NCI-H1105 treated with DMSO at 0.1 percent for 48 hours (cell line): ENCODE measurements around the gene HK3.

Source experiments
- DNase-seq: peaks from one replicate; lab custom pipeline; 2025; lab: John Stamatoyannopoulos, UW

HK3 gene

DNA sequence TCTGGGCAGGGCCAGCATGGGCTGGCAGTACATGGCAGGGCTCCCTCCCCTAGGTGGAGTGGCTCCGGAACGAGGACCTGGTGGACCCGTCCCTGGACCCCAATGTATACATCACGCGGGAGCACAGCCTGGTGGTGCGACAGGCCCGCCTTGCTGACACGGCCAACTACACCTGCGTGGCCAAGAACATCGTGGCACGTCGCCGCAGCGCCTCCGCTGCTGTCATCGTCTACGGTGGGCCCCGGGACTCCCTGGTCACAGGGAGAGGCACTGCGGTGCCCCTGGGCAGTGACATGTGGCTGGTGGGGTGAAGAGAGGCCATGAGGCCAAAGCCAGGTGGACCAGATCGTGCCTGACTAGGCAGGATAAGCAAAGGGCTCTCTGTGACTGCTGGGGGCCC, 30.4 kb downstream of the HK3 start:
- no peak for DNase-seq

DNA sequence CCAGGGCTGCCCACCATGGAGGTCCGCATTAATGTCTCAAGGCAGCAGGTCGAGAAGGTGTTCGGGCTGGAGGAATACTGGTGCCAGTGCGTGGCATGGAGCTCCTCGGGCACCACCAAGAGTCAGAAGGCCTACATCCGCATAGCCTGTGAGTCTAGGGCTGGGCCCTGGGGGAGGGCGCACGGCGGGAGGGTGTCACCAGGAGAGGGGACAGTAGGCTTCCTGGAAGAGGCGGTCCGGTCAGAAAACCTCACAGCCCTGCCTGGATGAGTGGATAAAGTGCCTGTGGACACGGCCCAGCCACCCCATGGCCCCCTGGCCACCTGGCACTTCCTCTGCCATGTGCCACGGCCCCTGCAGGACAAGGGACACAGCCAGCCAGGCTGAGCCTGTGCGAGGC, 31.0 kb downstream of the HK3 start:
- DNase-seq = no peak

DNA sequence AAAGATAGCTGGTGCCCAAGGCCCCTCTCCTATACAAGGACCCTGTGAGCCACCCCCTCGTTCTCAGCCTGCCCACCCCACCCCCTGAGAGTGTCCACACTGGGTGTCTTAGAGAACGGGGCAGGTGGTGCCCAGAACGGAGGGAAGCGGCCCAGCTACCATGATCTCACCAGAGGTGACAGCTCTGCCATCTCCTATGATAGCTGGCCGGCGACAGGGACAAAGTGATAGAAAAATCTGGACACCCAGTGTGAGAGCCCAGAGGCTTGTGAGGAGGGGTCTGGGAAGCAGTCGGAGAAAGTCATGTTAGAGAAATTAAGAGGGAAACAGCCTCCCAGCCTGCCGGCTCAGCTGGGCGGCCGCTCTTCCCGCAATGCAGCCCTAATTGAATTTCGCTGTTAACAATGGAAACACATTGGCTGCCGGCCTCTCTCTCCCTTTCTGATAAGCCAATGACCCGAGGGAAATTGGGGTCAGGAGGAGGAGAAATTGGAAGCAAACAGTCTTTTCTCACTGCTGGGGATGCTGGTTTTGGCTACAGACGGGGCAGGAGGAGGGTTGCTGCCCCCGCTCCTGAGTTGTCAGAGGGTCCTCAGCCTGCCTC, 32.3 kb downstream of the HK3 start:
- no peak for DNase-seq

DNA sequence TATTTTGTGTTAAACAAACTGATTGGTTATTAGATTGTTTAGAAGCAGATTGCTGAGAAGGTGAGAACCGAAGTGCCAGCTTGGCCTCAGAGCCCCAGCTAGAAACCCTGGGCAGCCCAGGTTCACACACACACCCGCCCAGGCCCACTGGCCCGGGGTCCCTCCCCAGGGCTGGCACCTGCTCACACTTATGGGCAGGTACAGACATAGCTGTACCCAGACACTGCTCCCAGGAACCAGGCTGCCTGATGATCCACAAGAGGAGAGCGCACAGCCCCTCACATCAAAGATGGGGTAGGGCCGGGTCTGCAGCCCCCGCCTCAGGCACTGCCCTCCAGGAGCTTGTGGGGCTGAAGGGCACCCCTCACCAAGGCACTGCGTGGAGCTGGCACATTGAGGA, 33.2 kb downstream of the HK3 start:
- no peak for DNase-seq

DNA sequence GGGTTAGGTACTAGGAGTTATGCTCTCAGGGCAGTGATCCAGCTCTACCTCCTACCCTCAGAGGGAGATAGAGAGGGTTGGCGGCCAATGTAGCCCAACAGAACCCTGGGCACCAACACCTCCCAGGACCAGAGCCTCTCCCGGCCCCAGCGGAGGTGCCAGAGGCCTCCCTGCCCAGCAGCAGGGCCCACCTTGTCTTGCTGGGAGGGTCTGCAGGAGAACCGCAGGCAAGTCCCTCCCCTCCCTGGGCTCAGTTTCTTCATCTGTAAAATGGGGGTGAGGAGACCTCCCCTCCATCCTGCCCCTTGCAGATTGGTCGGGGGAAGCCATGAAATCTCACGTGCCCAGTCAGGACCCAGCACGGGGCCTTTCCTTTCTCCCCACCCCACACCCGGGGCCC, 34.4 kb downstream of the HK3 start:
- DNase-seq = no peak

DNA sequence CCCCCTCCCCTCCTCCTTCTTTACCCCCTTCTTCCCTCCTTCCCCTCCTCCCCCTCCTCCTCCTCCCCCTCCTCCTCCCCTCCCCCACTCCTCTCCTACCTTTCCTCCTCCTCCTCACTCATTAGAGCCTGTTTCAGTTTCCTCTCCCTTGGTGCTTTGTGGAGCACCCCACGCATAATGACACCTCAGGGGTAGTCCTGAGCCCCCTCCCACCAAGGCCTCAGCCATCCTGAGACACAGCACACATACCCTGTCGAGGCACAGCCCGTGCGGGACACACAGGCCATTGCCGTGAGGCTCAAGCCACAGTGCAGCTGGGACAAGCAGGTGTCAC, 35.4 kb downstream of the HK3 start:
- no peak for DNase-seq

DNA sequence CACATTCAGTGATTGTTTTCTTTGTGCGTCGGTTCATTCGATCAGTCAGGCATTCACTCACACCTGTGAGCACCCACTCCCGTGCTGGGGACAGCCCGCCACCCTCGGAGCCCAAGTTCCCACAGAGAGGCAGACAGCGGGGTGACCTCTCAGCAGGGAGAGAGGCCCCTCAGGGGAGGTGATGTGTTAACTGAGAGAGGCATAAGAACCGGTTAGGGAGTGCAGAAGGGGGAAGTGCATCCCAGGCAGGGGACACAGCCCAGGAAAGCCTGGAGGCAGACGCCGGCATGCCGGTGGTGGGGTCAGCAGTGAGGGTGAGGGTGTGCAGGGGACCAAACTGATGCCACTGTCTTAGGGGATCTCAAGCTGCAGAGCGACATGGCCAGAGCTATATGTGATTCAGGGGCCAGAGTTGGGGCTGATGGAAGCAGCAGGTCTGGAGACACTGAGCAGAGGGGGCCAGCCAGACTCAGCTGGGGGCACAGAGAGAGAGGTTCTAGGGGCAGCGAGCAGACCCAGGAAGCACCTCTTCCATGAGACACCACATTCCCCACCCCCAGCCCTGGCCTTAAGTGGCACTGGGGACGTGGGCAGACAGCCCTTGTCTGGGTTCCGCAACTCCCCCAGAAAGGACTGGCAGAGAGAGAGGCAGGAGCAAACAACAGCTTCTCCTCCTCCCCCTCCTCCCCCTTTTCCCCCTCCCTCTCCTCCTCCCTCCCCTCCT, 35.9 kb downstream of the HK3 start:
- no peak for DNase-seq

DNA sequence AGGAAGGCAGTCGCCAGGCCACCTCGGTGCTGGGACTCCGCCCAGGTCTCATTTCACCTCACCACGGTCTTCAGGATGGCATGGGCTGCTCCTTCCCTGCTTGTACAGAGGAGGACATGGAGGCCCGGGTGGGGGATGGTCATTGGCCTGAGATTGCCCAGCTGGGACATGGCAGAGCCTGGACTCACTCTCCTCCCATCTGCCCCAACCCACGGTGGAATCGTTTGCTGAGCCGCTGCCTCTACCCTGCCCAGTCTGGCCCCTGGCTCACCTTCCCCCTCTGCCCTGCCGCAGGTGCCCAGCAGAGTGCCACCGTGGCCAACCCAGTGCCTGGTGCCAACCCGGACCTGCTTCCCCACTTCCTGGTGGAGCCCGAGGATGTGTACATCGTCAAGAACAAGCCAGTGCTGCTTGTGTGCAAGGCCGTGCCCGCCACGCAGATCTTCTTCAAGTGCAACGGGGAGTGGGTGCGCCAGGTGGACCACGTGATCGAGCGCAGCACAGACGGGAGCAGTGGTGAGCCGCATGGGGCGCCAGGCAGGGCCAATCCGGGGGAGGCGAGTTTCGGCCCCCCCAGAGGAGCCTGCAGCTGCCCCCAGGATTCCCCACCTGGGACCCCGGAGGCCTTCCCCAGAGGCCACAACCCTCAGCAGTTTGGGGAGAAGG, 36.7 kb downstream of the HK3 start:
- no peak for DNase-seq

DNA sequence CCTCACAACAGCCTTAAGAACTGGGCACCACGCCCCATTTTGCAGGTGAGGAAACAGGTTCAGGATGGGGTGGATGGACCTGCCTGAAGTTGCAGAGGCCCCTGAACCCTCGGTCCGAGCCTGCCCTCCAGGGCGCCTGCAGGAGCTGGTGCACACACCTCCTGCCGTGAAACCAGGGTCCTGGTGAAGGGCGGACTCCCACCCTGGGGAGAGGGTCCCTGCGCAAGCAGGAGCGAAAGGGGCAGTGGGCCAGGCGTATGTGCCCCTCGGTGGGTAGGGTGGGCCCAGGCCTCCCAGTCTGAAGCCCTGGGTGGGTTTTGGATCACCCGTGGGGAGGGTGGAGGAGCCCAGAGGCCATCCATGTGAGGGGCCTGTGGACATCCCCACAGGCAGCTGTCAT, 37.9 kb downstream of the HK3 start:
- DNase-seq = no peak

DNA sequence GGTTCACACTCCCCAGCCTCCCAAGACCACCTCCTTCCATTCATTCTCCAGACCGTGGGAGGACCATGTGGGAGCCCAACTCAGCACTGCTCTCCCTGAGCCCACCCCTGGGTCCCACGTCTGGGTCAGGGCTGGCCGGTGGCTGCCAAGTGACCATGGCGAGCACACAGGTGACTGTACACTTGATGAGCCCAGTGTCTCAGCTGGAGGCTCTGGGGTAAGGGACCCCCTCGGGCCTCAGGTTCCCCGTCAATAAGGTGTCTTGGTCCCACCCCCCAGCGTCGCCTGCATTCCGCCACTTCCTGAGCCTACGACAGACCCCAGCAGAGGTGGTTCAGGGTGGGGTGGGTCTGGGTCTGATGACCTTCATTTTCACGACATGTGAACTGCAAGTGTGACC, 38.8 kb downstream of the HK3 start:
- no peak for DNase-seq

DNA sequence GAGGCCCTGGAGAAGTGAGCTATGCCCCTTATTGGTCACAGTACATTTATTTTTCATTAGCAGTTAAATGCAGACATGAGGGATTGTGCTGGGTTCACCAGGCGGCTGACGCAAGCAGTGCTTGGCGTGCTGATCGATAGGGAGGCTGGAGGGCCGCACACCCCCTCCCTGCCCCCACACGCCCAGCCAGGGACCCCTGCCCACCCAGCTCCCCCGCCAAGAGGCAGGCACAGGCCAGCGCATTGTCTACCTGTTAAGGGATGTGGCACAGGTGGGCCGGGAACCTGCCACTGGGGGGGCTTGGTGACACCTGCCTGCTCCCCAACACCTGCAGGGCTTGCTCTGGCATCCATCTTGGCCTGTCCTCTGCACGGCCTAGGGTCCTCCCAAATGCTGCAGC, 39.2 kb downstream of the HK3 start:
- no peak for DNase-seq

DNA sequence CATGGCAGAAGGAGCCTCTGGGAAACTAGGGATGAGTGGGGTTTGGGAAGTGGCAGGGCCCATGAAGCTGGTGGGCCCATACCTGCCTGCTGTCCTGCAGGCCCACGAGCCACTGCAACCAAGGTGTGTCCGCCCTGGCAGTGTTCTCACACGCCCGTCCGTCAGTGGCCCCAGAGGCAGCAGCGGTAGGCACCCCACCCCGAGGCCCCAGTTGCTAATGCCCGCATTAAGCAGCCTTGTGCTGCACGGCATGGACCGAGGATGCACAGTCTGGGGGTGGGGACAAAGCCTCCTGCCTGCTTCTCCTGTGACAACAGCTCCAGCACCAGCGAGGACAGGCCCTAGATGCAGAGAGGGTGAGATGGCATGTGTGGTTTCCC, 41.3 kb downstream of the HK3 start:
- DNase-seq = no peak

DNA sequence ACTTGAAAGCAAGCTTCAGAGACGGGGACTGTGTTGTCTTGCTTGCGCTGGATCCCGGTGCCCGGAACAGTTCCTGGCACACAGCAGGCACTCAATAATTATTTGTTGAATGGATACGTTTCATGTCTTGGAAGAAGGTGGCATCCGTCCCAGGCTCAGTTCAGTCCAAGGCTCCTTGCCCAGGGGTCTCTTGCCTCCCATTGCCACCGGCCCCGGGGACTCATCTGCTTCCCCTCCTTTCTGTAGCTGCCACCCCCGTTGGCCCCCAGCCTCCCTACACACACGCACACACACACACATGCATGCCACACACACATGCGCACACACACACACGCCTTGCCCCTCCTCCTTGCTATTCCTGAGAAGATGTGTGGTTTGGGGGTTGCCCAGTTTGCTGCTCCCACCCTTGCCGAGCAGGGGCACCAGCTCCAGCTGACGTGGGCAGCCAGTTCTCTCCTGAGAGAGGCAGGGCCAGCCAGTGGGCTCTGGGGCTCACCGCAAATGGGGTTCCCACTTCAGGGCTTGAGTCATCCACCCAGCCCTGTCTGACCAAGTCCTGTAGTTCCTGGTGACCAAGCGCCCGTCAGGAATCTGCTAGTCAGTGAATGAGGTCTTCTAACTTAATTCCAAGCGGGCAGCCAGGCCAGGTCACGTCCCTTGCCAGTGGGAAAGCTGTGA, 41.8 kb downstream of the HK3 start:
- no peak for DNase-seq

DNA sequence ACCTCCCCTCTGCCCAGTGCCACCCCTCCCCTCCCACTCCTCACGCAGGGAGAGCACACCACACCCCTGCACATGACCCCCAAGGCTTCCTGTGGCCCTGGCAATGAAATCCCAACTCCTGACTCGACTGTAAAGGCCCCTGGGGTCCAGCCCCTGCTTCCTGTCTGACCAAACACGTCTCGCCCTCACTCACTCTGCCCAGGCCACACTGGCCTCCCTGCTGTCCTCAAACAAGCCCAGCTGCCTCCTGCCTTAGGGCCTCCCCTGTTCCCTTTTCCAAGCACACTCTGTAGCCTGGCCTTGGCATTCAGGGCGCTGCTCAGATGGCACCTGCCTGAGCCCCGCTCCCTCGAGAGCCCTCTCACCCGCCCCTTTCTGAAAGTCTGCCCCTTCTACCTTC, 42.4 kb downstream of the HK3 start:
- DNase-seq = no peak

DNA sequence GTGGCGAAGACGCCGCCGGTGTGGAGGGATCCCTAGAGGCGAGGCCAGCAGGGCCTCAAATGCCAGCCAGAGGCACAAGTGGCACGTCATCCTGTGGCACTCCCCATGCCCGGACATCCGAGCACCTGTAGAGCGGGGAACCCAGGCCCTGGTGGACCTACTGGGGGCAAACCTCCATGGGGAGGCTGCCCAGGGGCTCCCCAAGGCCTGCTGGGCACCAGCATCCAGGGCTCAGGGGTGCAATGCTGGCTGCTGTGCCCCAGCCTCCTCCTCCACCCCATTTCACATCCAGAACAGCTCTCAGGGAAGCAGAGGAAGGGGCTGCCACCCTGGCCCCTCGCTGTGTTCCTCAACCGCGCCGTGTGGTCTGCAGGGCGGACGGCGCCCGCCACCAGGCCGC, 43.5 kb downstream of the HK3 start:
- DNase-seq = no peak

DNA sequence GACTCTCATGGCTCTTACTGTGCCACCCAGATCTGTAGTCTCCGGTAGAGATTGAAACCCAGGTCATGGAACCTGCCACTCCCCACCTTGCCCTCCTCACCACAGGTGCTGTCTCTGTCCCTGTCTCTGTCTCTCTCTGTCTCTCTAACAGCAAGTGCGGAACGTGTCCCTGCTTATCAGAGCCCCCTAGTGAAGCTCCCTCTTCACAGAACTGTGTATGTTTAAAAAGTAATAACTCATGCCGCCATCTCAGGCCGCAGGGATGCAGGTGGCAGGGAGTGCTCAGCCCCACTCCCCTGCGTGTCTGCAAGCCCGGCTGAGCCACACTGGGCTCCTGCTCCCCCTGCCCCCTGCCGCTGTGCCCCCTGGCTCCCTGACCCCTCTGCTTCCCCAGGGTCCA, 45.0 kb downstream of the HK3 start:
- peak; percentile 23 for DNase-seq

DNA sequence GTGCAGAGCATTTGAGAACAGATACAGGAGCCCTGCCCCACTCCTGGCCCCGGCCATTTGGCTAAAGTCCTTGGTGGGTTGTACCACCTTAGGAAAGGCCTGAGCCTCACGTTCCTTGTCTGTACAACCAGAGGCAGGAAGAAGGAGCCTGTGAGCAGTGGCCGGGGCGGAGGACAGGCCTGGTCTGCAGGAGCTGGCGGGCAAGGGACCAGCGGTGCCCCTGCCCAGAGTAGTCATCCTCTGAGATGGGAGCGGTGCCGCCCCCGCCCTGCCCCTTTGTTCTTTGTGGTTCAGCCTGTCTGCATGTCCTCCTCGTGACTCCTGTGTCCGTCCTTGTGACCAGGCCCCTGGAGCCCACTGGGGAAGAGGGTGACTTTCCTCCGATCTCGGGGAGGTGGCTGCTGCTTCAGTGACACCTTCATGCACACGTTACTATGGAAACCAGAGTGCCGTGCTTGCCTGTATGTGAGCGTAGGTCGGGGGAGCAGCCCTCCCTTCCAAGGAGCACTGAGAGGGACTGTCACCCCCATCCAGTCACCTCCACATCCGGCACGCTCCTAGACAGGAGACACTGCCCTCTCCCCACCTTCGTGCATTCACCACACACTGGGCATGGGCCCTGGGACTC, 45.9 kb downstream of the HK3 start:
- no peak for DNase-seq

DNA sequence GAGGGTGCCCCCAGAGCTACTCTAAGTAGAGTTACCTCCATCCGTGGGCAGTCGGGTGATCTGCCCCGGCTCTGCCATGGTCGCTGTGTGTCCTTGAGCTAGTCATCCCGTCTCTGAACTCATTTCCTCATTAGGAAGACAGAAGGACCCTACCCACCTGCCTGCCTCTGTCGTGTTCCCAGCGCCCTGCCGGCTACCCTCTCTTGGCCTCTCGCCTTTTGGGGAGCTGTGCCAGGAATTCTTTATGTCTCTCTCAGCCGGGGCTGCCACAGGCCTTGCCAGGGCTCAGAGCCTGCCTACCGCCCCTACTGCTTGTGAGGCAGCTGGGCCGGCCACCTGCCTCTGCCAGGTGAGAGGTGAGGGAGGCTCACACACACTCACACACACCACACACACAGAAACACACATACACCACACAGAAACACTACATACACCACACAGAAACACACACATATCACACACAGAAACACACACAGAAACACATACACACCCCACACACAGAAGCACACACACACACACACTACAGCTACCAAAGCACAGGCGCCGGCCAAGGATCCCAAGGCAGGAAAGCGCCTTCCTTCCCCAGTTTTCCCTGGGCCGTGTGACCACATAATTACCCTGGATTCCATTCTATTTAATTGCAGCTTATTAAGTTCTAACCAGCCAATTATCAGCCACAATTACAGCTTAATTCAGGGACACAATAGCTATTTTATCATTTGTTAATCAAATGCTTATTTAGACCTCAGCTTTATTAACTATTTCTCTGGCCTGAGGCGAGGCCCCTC, 47.1 kb downstream of the HK3 start:
- DNase-seq = peak; percentile 88

DNA sequence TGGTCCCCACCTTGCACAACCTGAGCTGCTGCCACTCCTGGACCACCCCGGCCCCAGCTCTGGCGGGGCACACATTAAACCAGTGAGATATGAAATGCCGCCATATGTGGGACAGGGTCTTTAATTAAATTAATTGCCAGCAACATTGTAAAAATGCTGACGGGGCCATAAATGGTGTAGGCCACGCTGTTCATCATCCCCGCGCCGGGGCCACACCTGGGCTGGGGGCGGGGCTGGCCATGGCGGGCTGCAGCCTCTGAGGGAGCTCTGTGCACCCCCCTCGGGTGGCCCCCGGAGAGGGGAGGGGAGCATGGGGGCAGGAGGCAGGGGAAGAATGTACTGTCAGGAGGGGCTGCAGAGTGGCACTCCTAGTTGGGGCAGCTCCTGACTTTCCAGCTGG, 47.8 kb downstream of the HK3 start:
- DNase-seq = no peak

DNA sequence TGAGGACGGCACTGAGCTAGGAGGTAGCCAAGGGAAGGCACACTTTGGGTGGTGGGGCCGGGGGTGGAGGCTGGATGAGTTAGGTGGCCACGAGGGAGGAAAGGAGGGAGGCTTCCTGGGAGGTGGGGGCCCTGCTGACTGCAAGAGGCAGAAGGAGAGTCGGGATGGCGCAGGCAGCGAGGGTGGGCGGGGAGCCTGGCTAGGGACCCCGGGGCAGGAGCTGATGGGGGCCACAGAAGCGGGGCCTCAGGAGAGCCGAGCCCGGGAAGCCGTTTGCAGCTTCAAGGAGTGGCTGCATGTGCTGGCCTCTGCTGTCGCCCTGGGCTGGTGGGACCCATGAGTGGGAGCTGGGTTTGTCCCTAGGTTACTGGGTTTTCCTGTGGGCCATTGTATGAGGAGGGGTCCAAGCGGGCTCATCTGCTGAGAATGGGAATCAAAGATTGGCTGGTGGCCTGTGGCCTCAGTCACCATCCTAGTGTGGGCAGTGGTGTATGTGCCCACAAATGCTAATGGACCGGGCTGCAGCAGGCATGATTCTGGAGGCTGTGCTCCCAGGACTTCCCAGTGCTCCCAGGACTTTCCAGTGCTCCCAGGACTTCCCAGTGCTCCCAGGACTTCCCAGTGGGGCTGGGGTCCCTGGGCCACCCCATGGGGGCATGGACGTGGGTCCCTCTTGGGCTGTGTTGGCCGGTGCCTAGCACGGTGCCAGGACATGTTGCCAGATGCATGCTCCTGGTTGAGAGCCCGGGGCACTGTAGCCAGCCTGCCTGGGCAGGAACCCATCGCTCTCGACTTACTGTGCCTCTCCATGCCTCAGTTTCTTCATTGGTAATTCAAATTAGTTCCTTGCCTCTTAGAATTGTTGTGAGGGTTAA, 48.5 kb downstream of the HK3 start:
- DNase-seq = no peak

DNA sequence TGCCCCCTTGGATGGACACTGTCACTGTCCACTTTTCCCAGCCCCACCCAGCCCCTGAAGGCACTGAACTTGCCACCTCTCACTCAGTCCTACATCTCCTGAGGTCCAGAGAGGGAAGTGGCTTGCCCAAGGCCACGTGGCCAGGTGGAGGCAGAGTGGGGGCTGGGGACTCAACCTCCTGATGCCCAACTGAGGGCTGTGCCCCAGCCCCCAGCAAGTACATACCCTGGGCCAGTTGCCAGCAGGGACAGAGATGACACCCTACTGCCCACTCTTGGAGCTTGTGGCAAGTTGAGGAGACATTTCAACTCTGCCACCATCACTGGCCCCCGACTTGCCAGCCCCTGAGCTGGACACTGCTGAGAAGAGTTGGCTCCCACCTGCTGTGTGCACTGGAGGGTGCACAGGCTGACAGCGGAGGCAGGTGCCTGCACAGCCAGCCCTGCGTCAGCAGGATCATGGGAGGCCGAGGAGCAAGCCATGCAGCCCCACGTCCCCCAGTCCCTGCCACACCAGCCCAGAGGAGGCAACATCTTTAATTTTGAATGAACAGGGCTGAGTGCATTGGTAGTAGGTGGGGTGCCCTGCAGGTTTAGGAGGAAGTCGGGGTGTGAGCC, 49.4 kb downstream of the HK3 start:
- DNase-seq = no peak
